Renal cortex interstitium (tissue), 11 donors: ENCODE results near the gene HSPE1. TPM values are rescaled to one million over a fixed set of nuclear protein-coding genes. Genes with fewer than 3 reads are reported as not detected.
A peak's percentile ranks its signal among the peaks of the same experiment; 100 is the strongest.
"Not testable (repeated sequence)": the region's sequence is repeated elsewhere in the genome, so short reads cannot be mapped to it uniquely, and the experiment has no call there.

Experiments
- DNase-seq, 11 donors: peaks; one replicate each; pipeline ENCODE4 v3.0.0-alpha.2; 2013; ENCODE audit warnings: low read depth in 9 of 11, low spot score in 4 of 11; ENCODE audit errors: extremely low read depth in 1 of 11
- polyA plus RNA-seq, 3 donors: library from polyadenylated mRNA; unstranded; fragments of 120-200 nt; gene quantifications; one replicate each; pipeline ENCODE4 v1.2.1, GENCODE V29; 2013; ENCODE audit not compliant: insufficient read length in 3 of 3

HSPE1 gene
- polyA plus RNA-seq, 3 donors = 214 to 298 (median 286) TPM

DNA sequence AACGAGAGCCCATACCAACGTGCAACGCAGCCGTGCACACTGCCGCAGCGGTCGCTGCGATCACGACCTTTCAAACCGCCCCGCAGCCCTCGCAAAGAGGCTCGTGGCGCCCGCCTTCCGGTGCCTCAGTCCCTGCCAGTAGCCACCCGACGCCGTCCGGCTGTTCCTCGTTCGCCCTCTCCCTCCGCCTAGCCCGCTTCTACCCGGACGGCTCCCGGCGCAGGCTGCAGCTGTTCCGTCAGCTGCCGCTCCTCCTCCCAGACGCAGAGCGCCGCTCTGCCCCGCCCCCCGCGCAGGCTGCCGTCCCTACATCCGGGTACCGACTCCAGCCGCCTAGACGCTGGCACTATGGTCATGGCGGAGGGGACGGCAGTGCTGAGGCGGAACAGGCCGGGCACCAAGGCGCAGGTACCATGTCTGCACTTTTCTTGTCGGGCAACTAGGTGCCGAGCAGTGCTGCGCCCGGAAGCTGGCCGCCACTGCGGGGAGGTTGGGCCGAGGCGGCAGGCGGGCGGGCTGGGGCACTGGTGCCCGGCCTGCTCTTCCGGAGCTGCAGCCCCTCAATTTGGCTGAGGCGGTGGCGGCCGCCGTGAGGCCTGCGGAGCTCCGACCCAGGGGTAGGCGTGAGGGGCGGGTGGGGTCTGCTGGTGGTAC, 15.7 kb downstream of the HSPE1 start, which contains the start of gene MOB4:
TSS of gene MOB4 (plus strand) at position 328 of the 654 bp plus-strand sequence. CDS start at position 349, 21 bp downstream.
- DNase-seq = peak in 10 of 11 donors; percentile 93 to 96 (median 94)

DNA sequence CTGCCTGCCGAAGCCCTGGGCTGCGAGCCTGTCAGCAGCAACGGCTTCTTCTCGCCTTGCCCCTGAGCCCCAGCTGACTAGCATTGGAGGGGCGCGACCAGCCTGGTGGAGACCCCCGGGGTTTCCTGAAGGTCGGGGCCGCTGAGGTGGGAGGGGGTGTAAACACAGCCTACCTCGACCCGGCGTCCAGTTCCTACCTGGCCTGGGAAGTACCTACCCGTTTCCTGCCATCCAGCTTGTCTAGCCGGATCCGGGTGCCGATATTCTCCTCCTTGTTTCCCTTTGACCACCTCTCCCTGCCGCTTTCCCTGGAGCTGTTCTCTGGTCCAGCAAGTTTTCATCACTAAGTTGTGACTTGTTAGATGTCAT, 16.2 kb downstream of the HSPE1 start:
- DNase-seq = peak in 6 of 11 donors; percentile 14 to 30 (median 16)

DNA sequence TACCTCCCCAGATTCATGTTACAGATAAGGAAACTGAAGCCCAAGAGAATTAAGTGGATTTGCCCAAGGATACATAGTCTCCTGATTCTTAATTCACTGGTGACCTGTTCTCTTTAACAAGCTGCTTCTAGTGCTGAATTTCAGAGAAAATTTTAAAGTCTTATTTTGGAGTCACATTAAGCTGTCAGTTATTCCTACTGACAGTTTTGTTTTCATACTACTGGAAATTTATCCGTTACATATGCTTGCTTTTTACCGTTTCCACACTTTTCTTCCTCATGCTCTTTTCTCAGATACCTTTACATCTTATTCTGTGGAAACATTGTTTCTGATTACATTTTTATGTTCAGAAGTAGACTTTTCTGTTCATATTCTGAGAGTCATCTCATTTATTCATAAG, 17.0 kb downstream of the HSPE1 start:
- DNase-seq = no peak

DNA sequence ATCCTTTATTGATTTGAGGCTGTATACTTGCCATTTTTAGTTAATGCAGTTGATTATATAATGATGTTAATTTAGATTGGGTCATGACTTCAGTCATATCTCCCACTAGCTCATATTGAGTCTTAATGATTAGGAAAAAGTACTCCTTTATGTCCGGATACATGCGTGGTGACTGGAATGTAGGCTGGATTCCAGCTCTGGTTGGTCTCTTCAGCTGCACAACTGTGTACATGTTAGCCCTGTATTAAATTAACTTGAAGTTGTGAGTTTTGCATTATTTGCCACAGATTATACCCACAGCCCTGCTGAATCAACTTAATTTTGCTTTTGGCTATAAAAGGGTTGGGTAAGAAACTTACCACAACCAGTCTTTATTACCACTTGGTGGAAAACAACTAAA, 38.2 kb downstream of the HSPE1 start:
- DNase-seq = no peak

DNA sequence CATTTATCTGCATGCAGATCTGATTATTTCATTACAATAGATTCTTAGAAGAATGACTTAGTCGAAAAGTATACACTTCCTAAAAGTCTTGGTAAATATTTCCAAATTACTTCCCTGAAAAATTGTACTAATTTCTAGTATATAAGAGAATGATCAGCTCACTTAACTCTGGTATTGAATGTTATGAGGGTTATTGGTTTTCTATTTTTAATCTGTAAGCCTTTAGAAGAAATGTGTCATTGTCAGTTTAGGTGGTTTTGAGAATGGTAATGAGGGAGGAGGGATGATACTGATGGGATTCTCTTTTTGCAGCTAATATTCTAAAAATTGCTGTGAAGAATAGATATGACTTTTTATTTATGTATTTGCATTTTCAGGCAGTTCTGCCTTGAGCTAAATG, 39.6 kb downstream of the HSPE1 start:
- DNase-seq = no peak

DNA sequence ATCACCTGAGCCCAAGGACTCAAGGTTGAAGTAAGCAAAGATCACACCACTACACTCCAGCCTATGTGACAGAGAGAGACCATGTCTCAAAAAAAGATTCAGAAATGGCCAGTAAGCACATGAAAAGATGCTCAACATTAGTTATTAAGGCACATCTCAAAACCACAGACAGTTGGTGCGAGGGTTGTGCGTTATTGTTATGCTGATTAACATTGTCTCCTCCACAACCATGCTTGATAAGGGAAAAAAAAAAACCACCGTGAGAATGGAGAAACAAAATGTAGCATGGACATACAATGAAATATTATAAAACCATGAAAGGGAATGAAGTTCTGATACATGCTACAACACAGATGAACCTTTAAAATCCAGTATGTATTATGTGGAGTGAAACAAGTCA, 43.0 kb downstream of the HSPE1 start:
- no peak for DNase-seq

DNA sequence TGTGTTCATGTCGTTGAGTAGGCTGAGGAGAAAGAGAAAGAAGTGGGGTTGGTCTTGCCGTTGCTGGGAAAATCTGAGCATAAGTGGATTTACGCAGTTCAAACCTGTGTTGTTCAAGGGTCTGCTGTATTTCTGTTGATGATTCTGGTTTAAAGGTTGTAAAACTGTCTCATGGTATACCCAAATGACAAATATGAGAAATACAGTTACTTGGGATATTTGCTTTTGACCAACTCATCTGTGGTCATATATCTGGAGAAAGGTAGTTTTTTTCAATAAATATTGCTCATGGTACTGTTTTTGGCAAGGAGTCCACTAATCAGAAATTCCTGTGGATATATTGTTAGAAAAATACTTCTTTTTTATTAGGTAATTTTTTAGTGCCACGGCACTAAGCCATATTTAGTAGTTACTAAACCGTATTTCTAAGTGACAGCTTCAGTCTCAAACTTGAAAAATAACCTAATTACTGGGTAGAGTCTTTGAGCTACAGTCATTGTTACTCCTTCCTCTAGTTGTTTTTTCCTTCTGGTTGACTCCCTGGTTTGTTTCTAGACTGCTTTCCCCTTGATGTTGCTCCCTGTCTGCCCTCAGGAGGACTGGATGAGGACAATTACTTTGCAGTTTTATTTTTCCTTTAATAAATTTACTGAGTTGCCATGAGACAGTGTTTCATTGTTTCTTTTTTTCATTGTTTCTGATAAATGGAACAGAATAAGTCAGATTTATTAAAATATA, 47.2 kb downstream of the HSPE1 start:
- DNase-seq = no peak

DNA sequence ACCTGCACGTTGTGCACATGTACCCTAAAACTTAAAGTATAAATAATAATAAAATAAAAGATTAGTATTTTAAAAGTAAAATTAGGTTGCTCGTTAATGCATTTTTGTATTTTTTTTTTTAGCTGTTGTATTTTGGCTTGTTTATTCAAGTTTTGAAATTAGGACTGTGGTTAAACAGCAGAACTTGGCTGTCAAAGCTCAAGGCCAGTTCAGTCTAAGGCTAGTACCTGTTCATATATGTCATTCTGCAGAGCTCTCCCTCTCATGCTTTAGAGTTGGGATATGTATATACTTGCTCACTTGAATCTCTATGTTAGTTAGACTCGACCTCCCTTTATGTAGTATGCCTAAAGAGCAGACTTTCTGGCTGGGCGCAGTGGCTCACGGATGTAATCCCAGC, 48.4 kb downstream of the HSPE1 start:
- no peak for DNase-seq

DNA sequence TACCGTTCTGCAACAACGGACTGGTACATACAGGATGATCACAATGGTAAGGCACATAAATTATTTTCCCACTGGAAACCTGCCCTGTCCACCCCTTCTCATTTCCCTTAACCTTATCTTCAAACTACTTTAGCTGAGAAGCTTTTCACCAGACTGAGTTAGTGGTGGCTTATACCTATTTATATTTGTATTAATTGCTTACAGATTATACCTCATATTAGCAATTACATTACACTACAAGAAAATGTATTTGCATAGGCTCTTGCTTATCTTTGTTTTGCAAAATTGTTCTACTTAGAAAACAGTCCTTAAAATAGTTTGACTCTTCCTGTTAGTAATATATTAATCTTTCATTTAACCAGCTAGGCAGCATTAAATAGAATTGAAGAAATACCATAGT, 51.1 kb downstream of the HSPE1 start:
- not testable (repeated sequence) for DNase-seq

Other genes starting within 250 kb of the HSPE1 start
- 10 to 100 TPM; 10.1 to 16.0 (median 11.5) TPM for gene ANKRD44, start 189.6 kb upstream of the HSPE1 start, polyA plus RNA-seq
- 100 to 1,000 TPM; 514 to 635 (median 564) TPM for gene SF3B1, start 65.4 kb upstream of the HSPE1 start, polyA plus RNA-seq
- gene COQ10B, start 46.8 kb upstream of the HSPE1 start, polyA plus RNA-seq = 10 to 100 TPM; 15.6 to 20.3 (median 15.9) TPM
- 100 to 1,000 TPM; 602 to 701 (median 616) TPM for gene HSPD1, start 539 bp upstream of the HSPE1 start, polyA plus RNA-seq
- 10 to 100 TPM; 39.7 to 56.6 (median 41.6) TPM for gene MOB4, start 15.7 kb downstream of the HSPE1 start, polyA plus RNA-seq
- 10 to 100 TPM; 17.2 to 18.6 (median 17.4) TPM for gene RFTN2, start 175.2 kb downstream of the HSPE1 start, polyA plus RNA-seq
- 1 to 10 TPM; 7.0 to 8.0 (median 7.8) TPM for gene MARS2, start 205.0 kb downstream of the HSPE1 start, polyA plus RNA-seq